Liver (tissue), 9 donors: ENCODE results near the gene CADM2. TPM values are rescaled to one million over a fixed set of nuclear protein-coding genes. Genes with fewer than 3 reads are reported as not detected.
A peak's percentile ranks its signal among the peaks of the same experiment; 100 is the strongest.

Experiments
- DNase-seq: peaks from one replicate; pipeline ENCODE4 v3.0.0-alpha.2; 2017; ENCODE audit warnings: low spot score
- H3K27ac ChIP-seq, 2 donors: one replicate each; pipeline ENCODE4 v1.7.0; 2013; ENCODE audit warnings: inconsistent platforms in 2 of 2, low read length in 2 of 2, control low read depth in 1 of 2, low read depth in 1 of 2, mild to moderate bottlenecking in 1 of 2
- H3K27me3 ChIP-seq, 4 donors: one replicate each; pipeline versions ENCODE4 v1.6.1 to v1.7.0; 2013; ENCODE audit warnings: low read length in 3 of 4, inconsistent platforms in 1 of 4, mild to moderate bottlenecking in 1 of 4, moderate library complexity in 1 of 4; ENCODE audit not compliant: control insufficient read depth in 4 of 4, insufficient read depth in 4 of 4
- H3K36me3 ChIP-seq, 4 donors: one replicate each; pipeline versions ENCODE4 v1.6.1 to v1.7.0; 2013; ENCODE audit warnings: low read length in 3 of 4, mild to moderate bottlenecking in 3 of 4, low read depth in 1 of 4, moderate library complexity in 1 of 4; ENCODE audit not compliant: control insufficient read depth in 4 of 4, insufficient read depth in 3 of 4
- H3K4me1 ChIP-seq, 4 donors: one replicate each; pipeline versions ENCODE4 v1.6.1 to v1.7.0; 2013; ENCODE audit warnings: low read length in 3 of 4, mild to moderate bottlenecking in 3 of 4, moderate library complexity in 1 of 4; ENCODE audit not compliant: control insufficient read depth in 4 of 4, insufficient read depth in 4 of 4
- H3K4me3 ChIP-seq, 3 donors: one replicate each; pipeline versions ENCODE4 v1.6.1 to v1.7.0; 2013; ENCODE audit warnings: low read length in 3 of 3, control low read depth in 1 of 3, low read depth in 1 of 3, mild to moderate bottlenecking in 1 of 3
- H3K9ac ChIP-seq, 2 donors: one replicate each; pipeline ENCODE4 v1.7.0; 2013; ENCODE audit warnings: low read length in 2 of 2, mild to moderate bottlenecking in 2 of 2, moderate library complexity in 2 of 2, control low read depth in 1 of 2, low read depth in 1 of 2
- H3K9me3 ChIP-seq, 4 donors: one replicate each; pipeline versions ENCODE4 v1.6.1 to v1.7.0; 2013; ENCODE audit warnings: low read length in 3 of 4; ENCODE audit not compliant: control insufficient read depth in 4 of 4
- EGR1 ChIP-seq, 2 donors: IDR thresholded peaks; 2 replicates each; pipeline ENCODE4 v1.6.1; 2016 to 2018; ENCODE audit warnings: antibody characterized with exemption in 2 of 2, low read depth in 2 of 2
- FOXA1 ChIP-seq: IDR thresholded peaks from 2 replicates; pipeline ENCODE4 v1.6.1; 2016; ENCODE audit warnings: antibody characterized with exemption
- GABPA ChIP-seq, 2 donors: IDR thresholded peaks in 1 of 2; conservative IDR thresholded peaks in 1 of 2; 2 replicates each; pipeline ENCODE4 v1.6.1; 2016; ENCODE audit warnings: antibody characterized with exemption in 2 of 2, mild to moderate bottlenecking in 1 of 2, moderate library complexity in 1 of 2
- HNF4A ChIP-seq, 2 donors: conservative IDR thresholded peaks; 2 replicates each; pipeline ENCODE4 v1.6.1; 2016; ENCODE audit warnings: antibody characterized with exemption in 2 of 2, mild to moderate bottlenecking in 2 of 2
- HNF4G ChIP-seq: IDR thresholded peaks from 2 replicates; pipeline ENCODE4 v1.6.1; 2016; ENCODE audit warnings: antibody characterized with exemption
- RAD21 ChIP-seq, 2 donors: IDR thresholded peaks; 2 replicates each; pipeline ENCODE4 v1.6.1; 2016; ENCODE audit warnings: antibody characterized with exemption in 2 of 2, mild to moderate bottlenecking in 2 of 2
- RXRA ChIP-seq, 2 donors: IDR thresholded peaks; 2 replicates each; pipeline ENCODE4 v1.6.1; 2017 to 2018; ENCODE audit warnings: antibody characterized with exemption in 2 of 2, mild to moderate bottlenecking in 1 of 2
- SP1 ChIP-seq: IDR thresholded peaks from 2 replicates; pipeline ENCODE4 v1.6.1; 2018; ENCODE audit warnings: antibody characterized with exemption, mild to moderate bottlenecking
- TAF1 ChIP-seq: conservative IDR thresholded peaks from 2 replicates; pipeline ENCODE4 v1.6.1; 2016; ENCODE audit warnings: antibody characterized with exemption, mild to moderate bottlenecking
- WGBS: extraction: QIAGEN DNeasy Blood & Tissue Kit; methylation state at CpG from one replicate; pipeline ENCODE4 v1.1.7; 2013; 5-methylcytosine and 5-hydroxymethylcytosine counted together
- polyA plus RNA-seq, 2 donors: library from polyadenylated mRNA; stranded (reverse) in 1 of 2; unstranded in 1 of 2; fragments of 200-250 nt in 1 of 2; fragments of >200 nt in 1 of 2; fragmentation: Nextera tagmentation in 1 of 2; extraction: Ambion mirVana in 1 of 2; gene quantifications; one replicate each; pipeline versions ENCODE4 v1.2.1 to v1.2.3, GENCODE V29; 2013 to 2015
- total RNA-seq, 2 donors: library from RNA; depleted of rRNA; stranded (reverse); fragments of >200 nt; gene quantifications; one replicate each; pipeline ENCODE4 v1.2.3, GENCODE V29; 2014
- TF ChIP-seq, protein P1 (sequence below): IDR thresholded peaks from 2 replicates; pipeline ENCODE4 v1.6.1; 2016; ENCODE audit warnings: antibody characterized with exemption, mild to moderate bottlenecking
- TF ChIP-seq, protein P2 (sequence below): IDR thresholded peaks from 2 replicates; pipeline ENCODE4 v1.6.1; 2016; ENCODE audit warnings: antibody characterized with exemption
- TF ChIP-seq, protein P3 (sequence below): IDR thresholded peaks from 2 replicates; pipeline ENCODE4 v1.6.1; 2016; ENCODE audit warnings: antibody characterized with exemption
- donor health status: healthy.
- donor health status: healthy.
- donor health status: healthy.
- donor health status: healthy.
- donor health status: healthy.

Gene CADM2
- total and polyA plus RNA-seq, 4 donors: 0.35 to 0.92 (median 0.51) TPM

DNA sequence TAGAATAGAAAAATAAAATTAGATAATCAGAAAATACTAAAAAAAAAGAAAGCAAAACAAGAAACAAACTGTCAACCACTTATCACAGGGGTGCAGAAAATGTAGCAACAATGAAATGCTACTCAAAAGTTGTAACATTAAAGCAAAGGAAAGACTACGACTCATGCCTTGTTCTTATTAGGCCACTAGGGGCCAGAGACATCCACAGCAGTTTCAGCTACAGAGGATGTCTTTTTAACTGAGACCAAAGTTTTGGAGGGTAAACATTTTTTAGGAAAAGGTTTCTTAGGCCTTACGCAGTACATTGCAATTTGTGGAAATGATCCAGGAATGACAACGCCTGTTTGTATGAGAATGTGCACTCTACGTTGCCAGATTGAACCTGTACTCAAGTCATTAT, 15.4 kb upstream of the CADM2 start:
- Histone ChIP-seq H3K36me3 (no peaks in the 10 kb centered on the region), H3K4me1 (no peaks in the 10 kb centered on the region), H3K4me3 (no peak overlapping the region), H3K9ac (no peak overlapping the region), H3K27me3 (peaks cover 0 to 3% (median 0%) of the 10 kb centered on the region in 4 donors), H3K9me3 (peaks cover 0 to 2% (median 0%) of the 10 kb centered on the region in 4 donors), H3K27ac (no peak overlapping the region)
- WGBS: 67% methylated on average over 4 of the region's 4 CpGs
- no peak for DNase-seq
- TF ChIP-seq TAF1 (no peak), RAD21 (IDR thresholded peaks at IDR 0.05) (peak in 1 of 2 donors; percentile 6), FOXA1 (no peak)

DNA sequence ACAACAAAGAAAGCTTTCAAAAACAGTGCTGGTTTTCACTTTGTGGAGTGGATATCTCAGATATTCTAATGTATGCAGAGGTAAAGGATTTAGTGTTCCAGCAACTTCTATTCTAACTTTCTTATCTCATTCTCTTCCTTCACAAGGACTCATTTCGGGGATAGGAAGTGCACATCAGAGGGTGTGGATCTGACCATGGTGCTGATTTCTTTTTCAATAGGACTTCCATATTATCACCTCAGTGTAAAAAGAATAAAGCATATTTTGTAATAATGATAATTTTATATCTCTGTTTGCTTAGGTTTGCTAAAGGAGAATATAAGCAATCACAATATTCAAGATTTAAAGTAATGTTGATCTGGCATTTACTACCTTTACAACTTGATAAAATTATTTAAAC, 12.5 kb upstream of the CADM2 start:
- H3K9ac ChIP-seq: no peak overlapping the region
- H3K36me3 ChIP-seq: no peaks in the 10 kb centered on the region
- H3K9me3 ChIP-seq: peaks cover 0 to 4% (median under 1%) of the 10 kb centered on the region in 4 donors
- 7% methylated on average over 1 of the region's 1 CpG for WGBS
- no peaks in the 10 kb centered on the region for H3K4me1 ChIP-seq
- H3K27me3 ChIP-seq: peaks cover 0 to 3% (median 0%) of the 10 kb centered on the region in 4 donors
- no peak for DNase-seq
- no peak overlapping the region for H3K27ac ChIP-seq
- TF ChIP-seq HNF4G (no peak), RAD21 (IDR thresholded peaks at IDR 0.05) (no peak), TAF1 (no peak), EGR1 (IDR thresholded peaks at IDR 0.05; ENCODE audit: low read depth in 2 of 2) (no peak)
- TF ChIP-seq, protein P1, sequence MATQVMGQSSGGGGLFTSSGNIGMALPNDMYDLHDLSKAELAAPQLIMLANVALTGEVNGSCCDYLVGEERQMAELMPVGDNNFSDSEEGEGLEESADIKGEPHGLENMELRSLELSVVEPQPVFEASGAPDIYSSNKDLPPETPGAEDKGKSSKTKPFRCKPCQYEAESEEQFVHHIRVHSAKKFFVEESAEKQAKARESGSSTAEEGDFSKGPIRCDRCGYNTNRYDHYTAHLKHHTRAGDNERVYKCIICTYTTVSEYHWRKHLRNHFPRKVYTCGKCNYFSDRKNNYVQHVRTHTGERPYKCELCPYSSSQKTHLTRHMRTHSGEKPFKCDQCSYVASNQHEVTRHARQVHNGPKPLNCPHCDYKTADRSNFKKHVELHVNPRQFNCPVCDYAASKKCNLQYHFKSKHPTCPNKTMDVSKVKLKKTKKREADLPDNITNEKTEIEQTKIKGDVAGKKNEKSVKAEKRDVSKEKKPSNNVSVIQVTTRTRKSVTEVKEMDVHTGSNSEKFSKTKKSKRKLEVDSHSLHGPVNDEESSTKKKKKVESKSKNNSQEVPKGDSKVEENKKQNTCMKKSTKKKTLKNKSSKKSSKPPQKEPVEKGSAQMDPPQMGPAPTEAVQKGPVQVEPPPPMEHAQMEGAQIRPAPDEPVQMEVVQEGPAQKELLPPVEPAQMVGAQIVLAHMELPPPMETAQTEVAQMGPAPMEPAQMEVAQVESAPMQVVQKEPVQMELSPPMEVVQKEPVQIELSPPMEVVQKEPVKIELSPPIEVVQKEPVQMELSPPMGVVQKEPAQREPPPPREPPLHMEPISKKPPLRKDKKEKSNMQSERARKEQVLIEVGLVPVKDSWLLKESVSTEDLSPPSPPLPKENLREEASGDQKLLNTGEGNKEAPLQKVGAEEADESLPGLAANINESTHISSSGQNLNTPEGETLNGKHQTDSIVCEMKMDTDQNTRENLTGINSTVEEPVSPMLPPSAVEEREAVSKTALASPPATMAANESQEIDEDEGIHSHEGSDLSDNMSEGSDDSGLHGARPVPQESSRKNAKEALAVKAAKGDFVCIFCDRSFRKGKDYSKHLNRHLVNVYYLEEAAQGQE: peak; percentile 77
- TF ChIP-seq, protein P2, sequence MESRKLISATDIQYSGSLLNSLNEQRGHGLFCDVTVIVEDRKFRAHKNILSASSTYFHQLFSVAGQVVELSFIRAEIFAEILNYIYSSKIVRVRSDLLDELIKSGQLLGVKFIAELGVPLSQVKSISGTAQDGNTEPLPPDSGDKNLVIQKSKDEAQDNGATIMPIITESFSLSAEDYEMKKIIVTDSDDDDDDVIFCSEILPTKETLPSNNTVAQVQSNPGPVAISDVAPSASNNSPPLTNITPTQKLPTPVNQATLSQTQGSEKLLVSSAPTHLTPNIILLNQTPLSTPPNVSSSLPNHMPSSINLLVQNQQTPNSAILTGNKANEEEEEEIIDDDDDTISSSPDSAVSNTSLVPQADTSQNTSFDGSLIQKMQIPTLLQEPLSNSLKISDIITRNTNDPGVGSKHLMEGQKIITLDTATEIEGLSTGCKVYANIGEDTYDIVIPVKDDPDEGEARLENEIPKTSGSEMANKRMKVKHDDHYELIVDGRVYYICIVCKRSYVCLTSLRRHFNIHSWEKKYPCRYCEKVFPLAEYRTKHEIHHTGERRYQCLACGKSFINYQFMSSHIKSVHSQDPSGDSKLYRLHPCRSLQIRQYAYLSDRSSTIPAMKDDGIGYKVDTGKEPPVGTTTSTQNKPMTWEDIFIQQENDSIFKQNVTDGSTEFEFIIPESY: no peak
- TF ChIP-seq, protein P3, sequence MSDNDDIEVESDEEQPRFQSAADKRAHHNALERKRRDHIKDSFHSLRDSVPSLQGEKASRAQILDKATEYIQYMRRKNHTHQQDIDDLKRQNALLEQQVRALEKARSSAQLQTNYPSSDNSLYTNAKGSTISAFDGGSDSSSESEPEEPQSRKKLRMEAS: no peak
- H3K4me3 ChIP-seq: no peak overlapping the region

DNA sequence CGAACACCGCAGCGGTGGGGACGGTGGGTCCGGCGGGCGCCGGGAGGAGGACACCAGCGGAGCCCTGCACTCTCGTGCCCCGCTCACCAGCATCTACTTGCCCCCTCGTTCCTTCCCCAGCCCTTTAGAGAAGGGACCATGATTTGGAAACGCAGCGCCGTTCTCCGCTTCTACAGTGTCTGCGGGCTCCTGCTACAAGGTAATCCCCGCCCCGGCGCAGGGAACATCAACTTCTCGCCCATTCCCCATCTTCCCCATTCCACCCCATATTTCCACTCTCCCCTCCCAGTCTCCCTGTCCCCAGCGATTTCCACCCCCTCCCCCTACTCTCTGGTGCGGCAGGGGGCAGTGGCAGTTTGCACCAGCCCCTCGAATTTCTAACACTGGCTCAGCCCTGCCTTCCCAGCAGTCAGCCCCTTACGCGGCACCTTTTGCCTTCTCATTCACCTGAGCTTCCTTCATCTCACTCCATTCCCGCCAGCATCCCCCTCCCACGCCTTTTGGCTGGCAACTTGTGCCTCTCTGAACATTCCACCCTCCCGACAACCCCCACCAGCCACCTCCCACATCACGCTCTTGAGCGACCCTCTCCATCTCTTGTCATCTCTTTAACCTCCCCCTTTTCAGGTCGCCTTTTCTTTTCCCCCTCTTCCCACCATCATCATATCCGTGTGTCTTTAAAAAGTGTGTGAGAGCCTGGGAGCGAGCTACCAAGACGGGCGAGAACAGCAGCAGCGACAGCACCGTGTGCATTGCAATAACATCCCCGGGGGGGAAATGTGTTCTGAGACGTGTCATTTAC, 882 bp downstream of the CADM2 start:
- H3K4me1 ChIP-seq: peaks cover 7 to 17% (median 14%) of the 10 kb centered on the region in 4 donors
- peak overlapping the region in 2 of 3 donors; percentile 68 to 70 for H3K4me3 ChIP-seq
- no peak overlapping the region for H3K27ac ChIP-seq
- DNase-seq: no peak
- no peak for TF ChIP-seq HNF4A (conservative IDR thresholded peaks at IDR 0.05)
- TF ChIP-seq TAF1: no peak
- TF ChIP-seq, protein P1: no peak
- no peak for TF ChIP-seq RXRA (IDR thresholded peaks at IDR 0.05)
- no peak for TF ChIP-seq GABPA (IDR thresholded peaks at IDR 0.05 in 1 of 2, conservative IDR thresholded peaks at IDR 0.05 in 1 of 2)
- TF ChIP-seq, protein P2: no peak
- no peak for TF ChIP-seq SP1
- peaks cover 0 to 19% (median 8%) of the 10 kb centered on the region in 4 donors for H3K27me3 ChIP-seq
- WGBS: 4% methylated on average over 40 of the region's 40 CpGs
- peaks cover 0 to 2% (median 0%) of the 10 kb centered on the region in 4 donors for H3K36me3 ChIP-seq
- H3K9ac ChIP-seq: no peak overlapping the region
- H3K9me3 ChIP-seq: no peaks in the 10 kb centered on the region
